NOMO-1 (cell line): ENCODE data around the gene MYOM1.
A peak's percentile ranks its signal among the peaks of the same experiment; 100 is the strongest.

Experiments used
- DNase-seq, 2 experiments: peaks; one replicate each; lab custom pipeline; 2025; ENCODE audit not compliant: unreplicated experiment in 2 of 2; lab: John Stamatoyannopoulos, UW

The MYOM1 gene

GRCh38 chr18:3219631-3220335 is at the start of gene MYOM1:
Gene MYOM1 (minus strand): TSS chr18:3219968. CDS start chr18:3215223, 4,745 bp downstream.
- no peak for DNase-seq

- DNase-seq, result peak in 1 of 2 experiments; percentile 32
Observed at GRCh38 chr18:3269241-3269913, 49.6 kb upstream of the MYOM1 start.

- DNase-seq, result no peak
Observed at GRCh38 chr18:3268306-3268705, 48.5 kb upstream of the MYOM1 start.

GRCh38 chr18:3266062-3266608 is 46.4 kb upstream of the MYOM1 start:
- DNase-seq, result no peak

- no peak for DNase-seq
Observed at GRCh38 chr18:3265564-3266033, 45.8 kb upstream of the MYOM1 start.

- no peak for DNase-seq
Observed at GRCh38 chr18:3264362-3264761, 44.6 kb upstream of the MYOM1 start.

GRCh38 chr18:3263132-3263700 is 43.4 kb upstream of the MYOM1 start:
- no peak for DNase-seq

GRCh38 chr18:3262234-3263131 is 42.7 kb upstream of the MYOM1 start:
- no peak for DNase-seq

GRCh38 chr18:3261373-3262233 is 41.8 kb upstream of the MYOM1 start, which contains the start of gene MYL12B:
Gene MYL12B (plus strand): TSS chr18:3262133. CDS start chr18:3272899, 10,766 bp downstream.
- DNase-seq, result peak; percentile 76

- DNase-seq, result no peak
Observed at GRCh38 chr18:3260995-3261372, 41.2 kb upstream of the MYOM1 start.

- no peak for DNase-seq
Observed at GRCh38 chr18:3257627-3258120, 37.9 kb upstream of the MYOM1 start.

- peak in 1 of 2 experiments; percentile 12 for DNase-seq
Observed at GRCh38 chr18:3256693-3257626, 37.2 kb upstream of the MYOM1 start.

GRCh38 chr18:3255611-3256165 is 35.9 kb upstream of the MYOM1 start:
- no peak for DNase-seq

- no peak for DNase-seq
Observed at GRCh38 chr18:3254725-3255124, 35.0 kb upstream of the MYOM1 start.

GRCh38 chr18:3252843-3253242 is 33.1 kb upstream of the MYOM1 start:
- no peak for DNase-seq

- DNase-seq, result no peak
Observed at GRCh38 chr18:3251963-3252277, 32.2 kb upstream of the MYOM1 start.

- no peak for DNase-seq
Observed at GRCh38 chr18:3251249-3251962, 31.6 kb upstream of the MYOM1 start.
